Neural cell (in vitro differentiated cells): Measurements from ENCODE around the gene SLC31A2. TPM values are rescaled to one million over a fixed set of nuclear protein-coding genes. Genes with fewer than 3 reads are reported as not detected.

Experiments
- H2AFZ ChIP-seq: fragments of 200-600, 300-800 bp; sonication (generic), shearing (Covaris generic); 2 replicates; pipeline ENCODE4 v1.6.0; 2014; ENCODE audit warnings: low read depth, mild to moderate bottlenecking, antibody characterized with exemption, low read length, moderate library complexity
- H3F3A ChIP-seq: fragments of 200-600 bp; shearing (Covaris generic); 2 replicates; pipeline ENCODE4 v1.6.1; 2016; ENCODE audit warnings: mild to moderate bottlenecking, moderate library complexity, mixed read lengths, antibody characterized with exemption, low read length; ENCODE audit not compliant: insufficient read depth, poor library complexity, severe bottlenecking
- H3K27ac ChIP-seq: fragments of 200-600, 300-800 bp; sonication (generic), shearing (Covaris generic); 2 replicates; pipeline ENCODE4 v1.5.1; 2014; ENCODE audit warnings: mild to moderate bottlenecking, low read length, moderate library complexity
- H3K27me3 ChIP-seq: fragments of 300-800, 200-600 bp; sonication (generic), shearing (Covaris generic); 2 replicates; pipeline ENCODE4 v1.6.0; 2014; ENCODE audit warnings: mild to moderate bottlenecking, low read depth, low read length, moderate library complexity; ENCODE audit not compliant: insufficient read depth
- H3K36me3 ChIP-seq: fragments of 300-800, 200-600 bp; sonication (generic), shearing (Covaris generic); 2 replicates; pipeline ENCODE4 v1.5.1; 2014; ENCODE audit warnings: mild to moderate bottlenecking, antibody characterized with exemption, low read length, moderate library complexity; ENCODE audit not compliant: insufficient read depth
- H3K4me2 ChIP-seq: fragments of 300-800, 200-600 bp; sonication (generic), shearing (Covaris generic); 2 replicates; pipeline ENCODE4 v1.6.0; 2014; ENCODE audit warnings: mild to moderate bottlenecking, low read length
- H3K4me3 ChIP-seq: fragments of 300-800, 200-600 bp; sonication (generic), shearing (Covaris generic); 2 replicates; pipeline ENCODE4 v1.5.1; 2014; ENCODE audit warnings: mild to moderate bottlenecking, low read length, moderate library complexity
- H3K79me2 ChIP-seq: fragments of 200-600 bp; shearing (Covaris generic); replicated peaks from 2 replicates; pipeline ENCODE4 v1.6.0; 2014; ENCODE audit warnings: mild to moderate bottlenecking, low read length, moderate library complexity; ENCODE audit not compliant: insufficient read depth
- H3K9ac ChIP-seq: fragments of 300-800, 200-600 bp; sonication (generic), shearing (Covaris generic); 2 replicates; pipeline ENCODE4 v1.6.1; 2016; ENCODE audit warnings: mild to moderate bottlenecking, low read length, mixed read lengths
- H3K9me2 ChIP-seq: fragments of 200-600 bp; shearing (Covaris generic); 2 replicates; pipeline ENCODE4 v1.6.1; 2016; ENCODE audit warnings: mild to moderate bottlenecking, low read length, mixed read lengths; ENCODE audit not compliant: insufficient read depth
- H3K9me3 ChIP-seq: fragments of 200-600, 300-800 bp; sonication (generic), shearing (Covaris generic); 2 replicates; pipeline ENCODE4 v1.6.1; 2016; ENCODE audit warnings: mild to moderate bottlenecking, mixed run types, low read length, moderate library complexity, mixed read lengths
- H4K20me1 ChIP-seq: fragments of 200-600 bp; shearing (Covaris generic); 2 replicates; pipeline ENCODE4 v1.6.1; 2016; ENCODE audit warnings: mild to moderate bottlenecking, mixed run types; ENCODE audit not compliant: insufficient read depth
- EP300 ChIP-seq: fragments of 450-650 bp; conservative IDR thresholded peaks from 2 replicates; pipeline ENCODE4 v1.6.1; 2014; ENCODE audit warnings: antibody characterized with exemption, mild to moderate bottlenecking, moderate library complexity; ENCODE audit not compliant: poor library complexity, severe bottlenecking
- EZH2 ChIP-seq: fragments of 200-600, 300-800 bp; shearing (Covaris generic), sonication (generic); IDR thresholded peaks from 2 replicates; pipeline ENCODE4 v1.6.1; 2014; ENCODE audit warnings: antibody characterized with exemption, low read length, borderline replicate concordance, mild to moderate bottlenecking; ENCODE audit not compliant: insufficient read depth, poor library complexity, severe bottlenecking
- MXI1 ChIP-seq: fragments of 450-650 bp; conservative IDR thresholded peaks from 2 replicates; pipeline ENCODE4 v1.6.1; 2014; ENCODE audit warnings: antibody characterized with exemption, mild to moderate bottlenecking; ENCODE audit not compliant: poor library complexity, severe bottlenecking
- POLR2AphosphoS5 ChIP-seq: IDR thresholded peaks from 2 replicates; pipeline ENCODE4 v1.6.1; 2012
- RAD21 ChIP-seq: fragments of 450-650 bp; conservative IDR thresholded peaks from 2 replicates; pipeline ENCODE4 v1.6.1; 2014; ENCODE audit warnings: antibody characterized with exemption, mild to moderate bottlenecking, moderate library complexity
- SMC3 ChIP-seq: fragments of 450-650 bp; conservative IDR thresholded peaks from 2 replicates; pipeline ENCODE4 v1.6.1; 2014; ENCODE audit warnings: antibody characterized with exemption, mild to moderate bottlenecking, moderate library complexity; ENCODE audit not compliant: poor library complexity
- TAF1 ChIP-seq: IDR thresholded peaks from 2 replicates; pipeline ENCODE4 v1.6.1; 2012; ENCODE audit warnings: low read depth
- polyA plus RNA-seq: library from polyadenylated mRNA; depleted of rRNA; stranded (reverse); fragments of >200 nt; gene quantifications from 2 replicates; pipeline ENCODE4 v1.2.3, GENCODE V29; 2014
- TF ChIP-seq, protein P1 (sequence below): fragments of 450-650 bp; IDR thresholded peaks from 2 replicates; pipeline ENCODE4 v1.5.1; 2014; ENCODE audit warnings: antibody characterized with exemption, mild to moderate bottlenecking, moderate library complexity; ENCODE audit not compliant: poor library complexity, severe bottlenecking
- TF ChIP-seq, protein P2 (sequence below): IDR thresholded peaks from 2 replicates; pipeline ENCODE4 v1.6.1; 2012; ENCODE audit warnings: borderline replicate concordance

The SLC31A2 gene
- polyA plus RNA-seq, 1 donor from 2014 or later: 4.1 TPM

DNA sequence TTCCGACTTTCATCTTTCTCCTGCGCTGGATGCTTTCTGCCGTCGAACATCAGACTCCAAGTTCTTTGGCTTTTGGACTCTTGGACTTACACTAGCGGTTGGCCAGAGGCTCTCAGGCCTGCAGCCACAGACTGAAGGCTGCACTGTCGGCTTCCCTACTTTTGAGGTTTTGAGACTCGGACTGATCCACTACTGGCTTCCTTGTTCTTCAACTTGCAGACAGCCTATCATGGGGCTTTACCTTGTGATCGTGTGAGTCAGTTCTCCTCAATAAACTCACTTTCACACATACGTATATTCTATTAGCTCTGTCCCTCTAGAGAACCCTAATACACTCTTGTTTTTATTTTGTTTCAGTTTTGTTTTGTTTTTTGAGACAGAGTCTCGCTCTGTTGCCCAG is 60.0 kb downstream of the SLC31A2 start:
- H3K9ac ChIP-seq: no peak overlapping the region
- no peaks in the 10 kb centered on the region for H3K27me3 ChIP-seq
- no peaks in the 10 kb centered on the region for H4K20me1 ChIP-seq
- no peaks in the 10 kb centered on the region for H3K9me2 ChIP-seq
- no peaks in the 10 kb centered on the region for H3F3A ChIP-seq
- no peak overlapping the region for H3K4me3 ChIP-seq
- H3K36me3 ChIP-seq: no peaks in the 10 kb centered on the region
- TF ChIP-seq SMC3 (no peak), RAD21 (no peak), TAF1 (no peak), EP300 (no peak), EZH2 (no peak), MXI1 (no peak), POLR2AphosphoS5 (no peak)
- TF ChIP-seq, protein P1, sequence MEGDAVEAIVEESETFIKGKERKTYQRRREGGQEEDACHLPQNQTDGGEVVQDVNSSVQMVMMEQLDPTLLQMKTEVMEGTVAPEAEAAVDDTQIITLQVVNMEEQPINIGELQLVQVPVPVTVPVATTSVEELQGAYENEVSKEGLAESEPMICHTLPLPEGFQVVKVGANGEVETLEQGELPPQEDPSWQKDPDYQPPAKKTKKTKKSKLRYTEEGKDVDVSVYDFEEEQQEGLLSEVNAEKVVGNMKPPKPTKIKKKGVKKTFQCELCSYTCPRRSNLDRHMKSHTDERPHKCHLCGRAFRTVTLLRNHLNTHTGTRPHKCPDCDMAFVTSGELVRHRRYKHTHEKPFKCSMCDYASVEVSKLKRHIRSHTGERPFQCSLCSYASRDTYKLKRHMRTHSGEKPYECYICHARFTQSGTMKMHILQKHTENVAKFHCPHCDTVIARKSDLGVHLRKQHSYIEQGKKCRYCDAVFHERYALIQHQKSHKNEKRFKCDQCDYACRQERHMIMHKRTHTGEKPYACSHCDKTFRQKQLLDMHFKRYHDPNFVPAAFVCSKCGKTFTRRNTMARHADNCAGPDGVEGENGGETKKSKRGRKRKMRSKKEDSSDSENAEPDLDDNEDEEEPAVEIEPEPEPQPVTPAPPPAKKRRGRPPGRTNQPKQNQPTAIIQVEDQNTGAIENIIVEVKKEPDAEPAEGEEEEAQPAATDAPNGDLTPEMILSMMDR: no peak
- TF ChIP-seq, protein P2, sequence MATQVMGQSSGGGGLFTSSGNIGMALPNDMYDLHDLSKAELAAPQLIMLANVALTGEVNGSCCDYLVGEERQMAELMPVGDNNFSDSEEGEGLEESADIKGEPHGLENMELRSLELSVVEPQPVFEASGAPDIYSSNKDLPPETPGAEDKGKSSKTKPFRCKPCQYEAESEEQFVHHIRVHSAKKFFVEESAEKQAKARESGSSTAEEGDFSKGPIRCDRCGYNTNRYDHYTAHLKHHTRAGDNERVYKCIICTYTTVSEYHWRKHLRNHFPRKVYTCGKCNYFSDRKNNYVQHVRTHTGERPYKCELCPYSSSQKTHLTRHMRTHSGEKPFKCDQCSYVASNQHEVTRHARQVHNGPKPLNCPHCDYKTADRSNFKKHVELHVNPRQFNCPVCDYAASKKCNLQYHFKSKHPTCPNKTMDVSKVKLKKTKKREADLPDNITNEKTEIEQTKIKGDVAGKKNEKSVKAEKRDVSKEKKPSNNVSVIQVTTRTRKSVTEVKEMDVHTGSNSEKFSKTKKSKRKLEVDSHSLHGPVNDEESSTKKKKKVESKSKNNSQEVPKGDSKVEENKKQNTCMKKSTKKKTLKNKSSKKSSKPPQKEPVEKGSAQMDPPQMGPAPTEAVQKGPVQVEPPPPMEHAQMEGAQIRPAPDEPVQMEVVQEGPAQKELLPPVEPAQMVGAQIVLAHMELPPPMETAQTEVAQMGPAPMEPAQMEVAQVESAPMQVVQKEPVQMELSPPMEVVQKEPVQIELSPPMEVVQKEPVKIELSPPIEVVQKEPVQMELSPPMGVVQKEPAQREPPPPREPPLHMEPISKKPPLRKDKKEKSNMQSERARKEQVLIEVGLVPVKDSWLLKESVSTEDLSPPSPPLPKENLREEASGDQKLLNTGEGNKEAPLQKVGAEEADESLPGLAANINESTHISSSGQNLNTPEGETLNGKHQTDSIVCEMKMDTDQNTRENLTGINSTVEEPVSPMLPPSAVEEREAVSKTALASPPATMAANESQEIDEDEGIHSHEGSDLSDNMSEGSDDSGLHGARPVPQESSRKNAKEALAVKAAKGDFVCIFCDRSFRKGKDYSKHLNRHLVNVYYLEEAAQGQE: no peak
- H3K4me2 ChIP-seq: no peak overlapping the region
- no peaks in the 10 kb centered on the region for H3K79me2 ChIP-seq
- no peaks in the 10 kb centered on the region for H3K9me3 ChIP-seq
- H2AFZ ChIP-seq: no peak overlapping the region
- H3K27ac ChIP-seq: no peak overlapping the region

Other genes with a start within 250 kb of the SLC31A2 start
- gene ZNF883, start 138.8 kb upstream of the SLC31A2 start, polyA plus RNA-seq: 6.5 and 7.2 TPM in 2 replicates
- gene ZFP37, start 94.3 kb upstream of the SLC31A2 start, polyA plus RNA-seq: 28.2 and 35.4 TPM in 2 replicates
- 11.2 and 12.1 TPM in 2 replicates for gene FKBP15, start 70.3 kb downstream of the SLC31A2 start, polyA plus RNA-seq
- 7.0 and 7.4 TPM in 2 replicates for gene SLC31A1, start 70.5 kb downstream of the SLC31A2 start, polyA plus RNA-seq
- gene CDC26, start 124.6 kb downstream of the SLC31A2 start, polyA plus RNA-seq: 64.8 and 88.0 TPM in 2 replicates
- gene PRPF4, start 124.7 kb downstream of the SLC31A2 start, polyA plus RNA-seq: 24.3 and 27.4 TPM in 2 replicates
- gene RNF183, start 152.4 kb downstream of the SLC31A2 start, polyA plus RNA-seq: not detected in 2 replicates
- gene WDR31, start 189.3 kb downstream of the SLC31A2 start, polyA plus RNA-seq: 0.59 and 0.84 TPM in 2 replicates
- not detected in 2 replicates for gene BSPRY, start 198.5 kb downstream of the SLC31A2 start, polyA plus RNA-seq
- gene HDHD3, start 226.0 kb downstream of the SLC31A2 start, polyA plus RNA-seq: 31.2 and 31.7 TPM in 2 replicates